Activated T-cell treated with anti-CD3 and anti-CD28 coated beads for 24 hours (primary cell): ENCODE results near the gene TRIM62.
"Not testable (repeated sequence)": the region's sequence is repeated elsewhere in the genome, so short reads cannot be mapped to it uniquely, and the experiment has no call there.

ENCODE experiments used
- DNase-seq: peaks from one replicate; pipeline ENCODE4 v3.0.0-alpha.2; 2020; ENCODE audit warnings: low read depth

Gene TRIM62

GRCh38 chr1:33158366-33158765 is 23.5 kb downstream of the TRIM62 start:
- no peak for DNase-seq

GRCh38 chr1:33157131-33157530 is 24.7 kb downstream of the TRIM62 start:
- no peak for DNase-seq

- no peak for DNase-seq
Observed at GRCh38 chr1:33155877-33156538, 25.8 kb downstream of the TRIM62 start.

- DNase-seq, result no peak
Observed at GRCh38 chr1:33153650-33154049, 28.2 kb downstream of the TRIM62 start.

GRCh38 chr1:33152685-33153432 is 29.0 kb downstream of the TRIM62 start:
- DNase-seq, result no peak

GRCh38 chr1:33151116-33151515 is 30.7 kb downstream of the TRIM62 start:
- no peak for DNase-seq

GRCh38 chr1:33150522-33150921 is 31.3 kb downstream of the TRIM62 start:
- DNase-seq, result no peak

- DNase-seq, result no peak
Observed at GRCh38 chr1:33149453-33150190, 32.2 kb downstream of the TRIM62 start.

GRCh38 chr1:33148615-33149014 is 33.2 kb downstream of the TRIM62 start:
- DNase-seq, result no peak

- no peak for DNase-seq
Observed at GRCh38 chr1:33147997-33148314, 33.9 kb downstream of the TRIM62 start.

GRCh38 chr1:33147275-33147996 is 34.4 kb downstream of the TRIM62 start:
- DNase-seq, result no peak

GRCh38 chr1:33146003-33146402 is 35.8 kb downstream of the TRIM62 start:
- no peak for DNase-seq

GRCh38 chr1:33143698-33144097 is 38.1 kb downstream of the TRIM62 start:
- DNase-seq, result no peak

- DNase-seq, result no peak
Observed at GRCh38 chr1:33143176-33143575, 38.7 kb downstream of the TRIM62 start.

GRCh38 chr1:33142483-33143064 is 39.3 kb downstream of the TRIM62 start:
- DNase-seq, result no peak

- no peak for DNase-seq
Observed at GRCh38 chr1:33141781-33142180, 40.1 kb downstream of the TRIM62 start.

GRCh38 chr1:33141216-33141615 is 40.6 kb downstream of the TRIM62 start:
- no peak for DNase-seq

GRCh38 chr1:33140153-33141149 is 41.4 kb downstream of the TRIM62 start:
- DNase-seq, result no peak

- DNase-seq, result no peak
Observed at GRCh38 chr1:33137800-33138199, 44.0 kb downstream of the TRIM62 start.

- not testable (repeated sequence) for DNase-seq
Observed at GRCh38 chr1:33136041-33136440, 45.8 kb downstream of the TRIM62 start.
